Caco-2 (cell line): ENCODE data around the gene HGS. TPM values are rescaled to one million over a fixed set of nuclear protein-coding genes. Genes with fewer than 3 reads are reported as not detected.

Experiments
- BruUV-seq: library from RNA; stranded (reverse); fragments of 400-500 nt; replicated peaks from 2 replicates; lab custom pipeline; 2021; lab: Mats Ljungman, UMichigan
- CTCF ChIA-PET: fragments of 300-600 bp; sonication (Branson Sonifier 250); formaldehyde crosslinking; loops from one replicate; lab custom pipeline; 2022; ENCODE audit warnings: antibody characterized with exemption; lab: Charles Lee
- POLR2A ChIA-PET: fragments of 300-600 bp; sonication (Branson Sonifier 250); formaldehyde crosslinking; loops from one replicate; lab custom pipeline; 2022; ENCODE audit warnings: antibody characterized with exemption; lab: Charles Lee
- DNase-seq, 2 experiments: peaks; one replicate each; pipeline versions ENCODE4 v3.0.0 to v3.0.0-alpha.2; 2020 to 2022
- H3K27me3 ChIP-seq: replicated peaks from 2 replicates; pipeline ENCODE4 v1.6.0; 2011; ENCODE audit warnings: low read length; ENCODE audit not compliant: control insufficient read depth, insufficient read depth
- H3K36me3 ChIP-seq: 2 replicates; pipeline ENCODE4 v1.5.1; 2011; ENCODE audit warnings: low read length; ENCODE audit not compliant: control insufficient read depth, insufficient read depth
- H3K4me1 ChIP-seq: fragments of 250-450 bp; sonication (Bioruptor Pico); 2 replicates; pipeline ENCODE4 v1.5.1; 2020; ENCODE audit warnings: mild to moderate bottlenecking
- H3K4me3 ChIP-seq: 2 replicates; pipeline ENCODE4 v1.5.1; 2011; ENCODE audit warnings: low read depth, mild to moderate bottlenecking, control low read depth, low read length
- H3K9me3 ChIP-seq: fragments of 250-450 bp; sonication (Bioruptor Pico); 2 replicates; pipeline ENCODE4 v1.5.1; 2020; ENCODE audit warnings: mild to moderate bottlenecking, moderate library complexity
- H3K27ac Mint-ChIP-seq: one replicate; pipeline ENCODE4 v1.8.0; 2022; ENCODE audit warnings: mixed read lengths; ENCODE audit not compliant: unreplicated experiment
- H3K27me3 Mint-ChIP-seq: one replicate; pipeline ENCODE4 v1.8.0; 2022; ENCODE audit warnings: mixed read lengths; ENCODE audit not compliant: insufficient read depth, unreplicated experiment
- H3K36me3 Mint-ChIP-seq: one replicate; pipeline ENCODE4 v1.8.0; 2022; ENCODE audit warnings: mild to moderate bottlenecking, mixed read lengths; ENCODE audit not compliant: insufficient read depth, unreplicated experiment
- H3K4me1 Mint-ChIP-seq: one replicate; pipeline ENCODE4 v1.8.0; 2022; ENCODE audit warnings: low read depth, mixed read lengths; ENCODE audit not compliant: unreplicated experiment
- H3K4me3 Mint-ChIP-seq: one replicate; pipeline ENCODE4 v1.8.0; 2022; ENCODE audit warnings: mild to moderate bottlenecking, moderate library complexity, mixed read lengths; ENCODE audit not compliant: unreplicated experiment
- H3K9me3 Mint-ChIP-seq: one replicate; pipeline ENCODE4 v1.8.0; 2022; ENCODE audit warnings: mixed read lengths; ENCODE audit not compliant: unreplicated experiment
- CTCF ChIP-seq, 2 experiments: fragments of 200-600 bp in 1 of 2; IDR thresholded peaks; 1 replicate in 1 of 2; 2 replicates in 1 of 2; pipeline versions ENCODE4 v1.5.1 to v1.8.0; 2011 to 2022; ENCODE audit warnings: antibody characterized with exemption in 1 of 2, control low read depth in 1 of 2, inconsistent platforms in 1 of 2, low read depth in 1 of 2, low read length in 1 of 2, mild to moderate bottlenecking in 1 of 2, moderate library complexity in 1 of 2; ENCODE audit not compliant: insufficient read depth in 1 of 2, severe bottlenecking in 1 of 2, unreplicated experiment in 1 of 2
- intact Hi-C: fragments of 100-400 bp; cut with micrococcal nuclease; formaldehyde crosslinking; loops from one replicate; pipeline ENCODE4 v1.10.0; 2022; ENCODE audit not compliant: unreplicated experiment
- total RNA-seq: library from RNA; stranded (reverse); gene quantifications from 2 replicates; pipeline ENCODE4 v1.2.3, GENCODE V29; 2022

The HGS gene
- total RNA-seq, 1 experiment from 2014 or later: 176 TPM

GRCh38 chr17:81691608-81692007 lies 7.8 kb downstream of the HGS start:
- Histone ChIP-seq H3K27me3 (no peaks in the 10 kb centered on the region), H3K4me1 (no peaks in the 10 kb centered on the region), H3K36me3 (peaks cover 7% of the 10 kb centered on the region), H3K4me3 (no peak overlapping the region), H3K9me3 (no peaks in the 10 kb centered on the region)
- intact Hi-C loops: no loop called here
- Mint-ChIP-seq H3K36me3 (peaks cover 80% of the 10 kb centered on the region), H3K4me3 (no peak overlapping the region), H3K27ac (no peak overlapping the region), H3K4me1 (no peaks in the 10 kb centered on the region), H3K9me3 (no peaks in the 10 kb centered on the region), H3K27me3 (no peaks in the 10 kb centered on the region)
- no peak for DNase-seq
- CTCF ChIA-PET: interaction anchor here (0.6 kb wide), 1 partner anchor 43 kb away, joined by 3 read pairs; no protein-coding TSS in a partner anchor
- BruUV-seq: no TSS peak
- POLR2A ChIA-PET: no interaction called here
- TF ChIP-seq CTCF (IDR thresholded peaks at IDR 0.05; ENCODE audit: insufficient read depth in 1 of 2, low read depth in 1 of 2, low read length in 1 of 2, severe bottlenecking in 1 of 2, unreplicated experiment in 1 of 2): no peak

- no peaks in the 10 kb centered on the region for H3K9me3 Mint-ChIP-seq
- intact Hi-C loops: no loop called here
- Histone ChIP-seq H3K27me3 (no peaks in the 10 kb centered on the region), H3K4me1 (no peaks in the 10 kb centered on the region), H3K36me3 (peaks cover 7% of the 10 kb centered on the region), H3K9me3 (no peaks in the 10 kb centered on the region), H3K4me3 (no peak overlapping the region)
- H3K36me3 Mint-ChIP-seq: peaks cover 84% of the 10 kb centered on the region
- H3K4me1 Mint-ChIP-seq: no peaks in the 10 kb centered on the region
- CTCF ChIA-PET: interaction anchor here (0.6 to 1.3 kb wide), 2 partner anchors 9 to 62 kb away, joined by 3 to 5 read pairs; no protein-coding TSS in a partner anchor
- POLR2A ChIA-PET: no interaction called here
- BruUV-seq: no TSS peak
- peak in 1 of 2 experiments; percentile 25 for TF ChIP-seq CTCF (IDR thresholded peaks at IDR 0.05; ENCODE audit: insufficient read depth in 1 of 2, low read depth in 1 of 2, low read length in 1 of 2, severe bottlenecking in 1 of 2, unreplicated experiment in 1 of 2)
- DNase-seq: peak; percentile 36 to 44
- no peak overlapping the region for H3K4me3 Mint-ChIP-seq
- H3K27ac Mint-ChIP-seq: no peak overlapping the region
- H3K27me3 Mint-ChIP-seq: no peaks in the 10 kb centered on the region
Measured at GRCh38 chr17:81693509-81694210, 9.8 kb downstream of the HGS start.

DNA sequence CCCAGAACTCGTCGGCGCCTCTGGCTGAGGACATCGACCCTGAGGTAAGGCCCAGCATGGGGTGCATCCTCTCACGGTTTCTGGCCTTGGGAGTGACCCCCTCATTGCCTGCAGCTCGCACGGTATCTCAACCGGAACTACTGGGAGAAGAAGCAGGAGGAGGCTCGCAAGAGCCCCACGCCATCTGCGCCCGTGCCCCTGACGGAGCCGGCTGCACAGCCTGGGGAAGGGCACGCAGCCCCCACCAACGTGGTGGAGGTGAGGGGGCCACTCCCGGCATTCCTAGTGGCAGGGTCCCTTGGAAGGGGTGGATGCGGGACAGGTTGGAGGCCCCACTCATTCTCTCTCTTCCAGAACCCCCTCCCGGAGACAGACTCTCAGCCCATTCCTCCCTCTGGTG lies 11.0 kb downstream of the HGS start:
- ChIA-PET CTCF (interaction anchor here (1.0 kb wide), 1 partner anchor 179 kb away, joined by 3 read pairs; no protein-coding TSS in a partner anchor), POLR2A (no interaction called here)
- H3K4me1 ChIP-seq: no peaks in the 10 kb centered on the region
- H3K4me3 Mint-ChIP-seq: no peak overlapping the region
- no peak for TF ChIP-seq CTCF (IDR thresholded peaks at IDR 0.05; ENCODE audit: insufficient read depth in 1 of 2, low read depth in 1 of 2, low read length in 1 of 2, severe bottlenecking in 1 of 2, unreplicated experiment in 1 of 2)
- no peak overlapping the region for H3K4me3 ChIP-seq
- peaks cover 3% of the 10 kb centered on the region for H3K36me3 ChIP-seq
- BruUV-seq: no TSS peak
- H3K4me1 Mint-ChIP-seq: no peaks in the 10 kb centered on the region
- DNase-seq: no peak
- peaks cover 85% of the 10 kb centered on the region for H3K36me3 Mint-ChIP-seq
- no peaks in the 10 kb centered on the region for H3K9me3 Mint-ChIP-seq
- no peak overlapping the region for H3K27ac Mint-ChIP-seq
- H3K27me3 ChIP-seq: no peaks in the 10 kb centered on the region
- H3K9me3 ChIP-seq: no peaks in the 10 kb centered on the region
- intact Hi-C loops: no loop called here
- no peaks in the 10 kb centered on the region for H3K27me3 Mint-ChIP-seq
